Measurements from ENCODE around the gene GALR3.

GRCh38 chr22:37804352-37804880 lies 18.8 kb upstream of the GALR3 start:
- no peak for TF ChIP-seq POLR2A (IDR thresholded peaks at IDR 0.05)
- TF ChIP-seq, protein P1, sequence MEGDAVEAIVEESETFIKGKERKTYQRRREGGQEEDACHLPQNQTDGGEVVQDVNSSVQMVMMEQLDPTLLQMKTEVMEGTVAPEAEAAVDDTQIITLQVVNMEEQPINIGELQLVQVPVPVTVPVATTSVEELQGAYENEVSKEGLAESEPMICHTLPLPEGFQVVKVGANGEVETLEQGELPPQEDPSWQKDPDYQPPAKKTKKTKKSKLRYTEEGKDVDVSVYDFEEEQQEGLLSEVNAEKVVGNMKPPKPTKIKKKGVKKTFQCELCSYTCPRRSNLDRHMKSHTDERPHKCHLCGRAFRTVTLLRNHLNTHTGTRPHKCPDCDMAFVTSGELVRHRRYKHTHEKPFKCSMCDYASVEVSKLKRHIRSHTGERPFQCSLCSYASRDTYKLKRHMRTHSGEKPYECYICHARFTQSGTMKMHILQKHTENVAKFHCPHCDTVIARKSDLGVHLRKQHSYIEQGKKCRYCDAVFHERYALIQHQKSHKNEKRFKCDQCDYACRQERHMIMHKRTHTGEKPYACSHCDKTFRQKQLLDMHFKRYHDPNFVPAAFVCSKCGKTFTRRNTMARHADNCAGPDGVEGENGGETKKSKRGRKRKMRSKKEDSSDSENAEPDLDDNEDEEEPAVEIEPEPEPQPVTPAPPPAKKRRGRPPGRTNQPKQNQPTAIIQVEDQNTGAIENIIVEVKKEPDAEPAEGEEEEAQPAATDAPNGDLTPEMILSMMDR (IDR thresholded peaks at IDR 0.05 in 8 of 11, conservative IDR thresholded peaks at IDR 0.05 in 3 of 11): no peak

All from spleen (tissue), 7 donors.